Neural cell (in vitro differentiated cells): ENCODE data around the gene GSTA5. TPM values are rescaled to one million over a fixed set of nuclear protein-coding genes. Genes with fewer than 3 reads are reported as not detected.

Experiments used
- H2AFZ ChIP-seq: fragments of 200-600, 300-800 bp; sonication (generic), shearing (Covaris generic); 2 replicates; pipeline ENCODE4 v1.6.0; 2014; ENCODE audit warnings: low read depth, mild to moderate bottlenecking, antibody characterized with exemption, low read length, moderate library complexity
- H3F3A ChIP-seq: fragments of 200-600 bp; shearing (Covaris generic); 2 replicates; pipeline ENCODE4 v1.6.1; 2016; ENCODE audit warnings: mild to moderate bottlenecking, moderate library complexity, mixed read lengths, antibody characterized with exemption, low read length; ENCODE audit not compliant: insufficient read depth, poor library complexity, severe bottlenecking
- H3K27ac ChIP-seq: fragments of 200-600, 300-800 bp; sonication (generic), shearing (Covaris generic); 2 replicates; pipeline ENCODE4 v1.5.1; 2014; ENCODE audit warnings: mild to moderate bottlenecking, low read length, moderate library complexity
- H3K27me3 ChIP-seq: fragments of 300-800, 200-600 bp; sonication (generic), shearing (Covaris generic); 2 replicates; pipeline ENCODE4 v1.6.0; 2014; ENCODE audit warnings: mild to moderate bottlenecking, low read depth, low read length, moderate library complexity; ENCODE audit not compliant: insufficient read depth
- H3K36me3 ChIP-seq: fragments of 300-800, 200-600 bp; sonication (generic), shearing (Covaris generic); 2 replicates; pipeline ENCODE4 v1.5.1; 2014; ENCODE audit warnings: mild to moderate bottlenecking, antibody characterized with exemption, low read length, moderate library complexity; ENCODE audit not compliant: insufficient read depth
- H3K4me2 ChIP-seq: fragments of 300-800, 200-600 bp; sonication (generic), shearing (Covaris generic); 2 replicates; pipeline ENCODE4 v1.6.0; 2014; ENCODE audit warnings: mild to moderate bottlenecking, low read length
- H3K4me3 ChIP-seq: fragments of 300-800, 200-600 bp; sonication (generic), shearing (Covaris generic); 2 replicates; pipeline ENCODE4 v1.5.1; 2014; ENCODE audit warnings: mild to moderate bottlenecking, low read length, moderate library complexity
- H3K79me2 ChIP-seq: fragments of 200-600 bp; shearing (Covaris generic); replicated peaks from 2 replicates; pipeline ENCODE4 v1.6.0; 2014; ENCODE audit warnings: mild to moderate bottlenecking, low read length, moderate library complexity; ENCODE audit not compliant: insufficient read depth
- H3K9ac ChIP-seq: fragments of 300-800, 200-600 bp; sonication (generic), shearing (Covaris generic); 2 replicates; pipeline ENCODE4 v1.6.1; 2016; ENCODE audit warnings: mild to moderate bottlenecking, low read length, mixed read lengths
- H3K9me2 ChIP-seq: fragments of 200-600 bp; shearing (Covaris generic); 2 replicates; pipeline ENCODE4 v1.6.1; 2016; ENCODE audit warnings: mild to moderate bottlenecking, low read length, mixed read lengths; ENCODE audit not compliant: insufficient read depth
- H3K9me3 ChIP-seq: fragments of 200-600, 300-800 bp; sonication (generic), shearing (Covaris generic); 2 replicates; pipeline ENCODE4 v1.6.1; 2016; ENCODE audit warnings: mild to moderate bottlenecking, mixed run types, low read length, moderate library complexity, mixed read lengths
- H4K20me1 ChIP-seq: fragments of 200-600 bp; shearing (Covaris generic); 2 replicates; pipeline ENCODE4 v1.6.1; 2016; ENCODE audit warnings: mild to moderate bottlenecking, mixed run types; ENCODE audit not compliant: insufficient read depth
- CTCF ChIP-seq: fragments of 450-650 bp; IDR thresholded peaks from 2 replicates; pipeline ENCODE4 v1.5.1; 2014; ENCODE audit warnings: antibody characterized with exemption, mild to moderate bottlenecking, moderate library complexity; ENCODE audit not compliant: poor library complexity, severe bottlenecking
- EP300 ChIP-seq: fragments of 450-650 bp; conservative IDR thresholded peaks from 2 replicates; pipeline ENCODE4 v1.6.1; 2014; ENCODE audit warnings: antibody characterized with exemption, mild to moderate bottlenecking, moderate library complexity; ENCODE audit not compliant: poor library complexity, severe bottlenecking
- EZH2 ChIP-seq: fragments of 200-600, 300-800 bp; shearing (Covaris generic), sonication (generic); IDR thresholded peaks from 2 replicates; pipeline ENCODE4 v1.6.1; 2014; ENCODE audit warnings: antibody characterized with exemption, low read length, borderline replicate concordance, mild to moderate bottlenecking; ENCODE audit not compliant: insufficient read depth, poor library complexity, severe bottlenecking
- MXI1 ChIP-seq: fragments of 450-650 bp; conservative IDR thresholded peaks from 2 replicates; pipeline ENCODE4 v1.6.1; 2014; ENCODE audit warnings: antibody characterized with exemption, mild to moderate bottlenecking; ENCODE audit not compliant: poor library complexity, severe bottlenecking
- POLR2AphosphoS5 ChIP-seq: IDR thresholded peaks from 2 replicates; pipeline ENCODE4 v1.6.1; 2012
- RAD21 ChIP-seq: fragments of 450-650 bp; conservative IDR thresholded peaks from 2 replicates; pipeline ENCODE4 v1.6.1; 2014; ENCODE audit warnings: antibody characterized with exemption, mild to moderate bottlenecking, moderate library complexity
- REST ChIP-seq: IDR thresholded peaks from 2 replicates; pipeline ENCODE4 v1.6.1; 2012; ENCODE audit warnings: borderline replicate concordance
- SMC3 ChIP-seq: fragments of 450-650 bp; conservative IDR thresholded peaks from 2 replicates; pipeline ENCODE4 v1.6.1; 2014; ENCODE audit warnings: antibody characterized with exemption, mild to moderate bottlenecking, moderate library complexity; ENCODE audit not compliant: poor library complexity
- TAF1 ChIP-seq: IDR thresholded peaks from 2 replicates; pipeline ENCODE4 v1.6.1; 2012; ENCODE audit warnings: low read depth
- polyA plus RNA-seq: library from polyadenylated mRNA; depleted of rRNA; stranded (reverse); fragments of >200 nt; gene quantifications from 2 replicates; pipeline ENCODE4 v1.2.3, GENCODE V29; 2014

The GSTA5 gene
- polyA plus RNA-seq, 1 donor from 2014 or later: not detected

GRCh38 chr6:52849137-52849536 lies 8.5 kb upstream of the GSTA5 start:
- Histone ChIP-seq H3K36me3 (no peaks in the 10 kb centered on the region), H4K20me1 (no peaks in the 10 kb centered on the region), H2AFZ (no peak overlapping the region), H3K79me2 (no peaks in the 10 kb centered on the region), H3K9me3 (no peaks in the 10 kb centered on the region), H3F3A (no peaks in the 10 kb centered on the region), H3K27me3 (no peaks in the 10 kb centered on the region), H3K4me2 (no peak overlapping the region), H3K9me2 (no peaks in the 10 kb centered on the region), H3K4me3 (no peak overlapping the region), H3K27ac (no peak overlapping the region), H3K9ac (no peak overlapping the region)
- TF ChIP-seq POLR2AphosphoS5 (no peak), CTCF (no peak), REST (no peak), RAD21 (no peak), MXI1 (no peak), EP300 (no peak), EZH2 (no peak), TAF1 (no peak), SMC3 (no peak)

GRCh38 chr6:52846002-52846401 lies 5.4 kb upstream of the GSTA5 start:
- no peak for TF ChIP-seq MXI1
- no peak for TF ChIP-seq CTCF
- TF ChIP-seq TAF1: no peak
- TF ChIP-seq SMC3: no peak
- no peak for TF ChIP-seq REST
- TF ChIP-seq EP300: no peak
- TF ChIP-seq EZH2: no peak
- TF ChIP-seq POLR2AphosphoS5: no peak
- H3K9ac ChIP-seq: no peak overlapping the region
- no peak overlapping the region for H2AFZ ChIP-seq
- H3K27me3 ChIP-seq: no peaks in the 10 kb centered on the region
- H3K9me3 ChIP-seq: no peaks in the 10 kb centered on the region
- no peaks in the 10 kb centered on the region for H3K9me2 ChIP-seq
- no peaks in the 10 kb centered on the region for H3K36me3 ChIP-seq
- H3K79me2 ChIP-seq: no peaks in the 10 kb centered on the region
- no peaks in the 10 kb centered on the region for H4K20me1 ChIP-seq
- no peak overlapping the region for H3K27ac ChIP-seq
- no peaks in the 10 kb centered on the region for H3F3A ChIP-seq
- H3K4me2 ChIP-seq: no peak overlapping the region
- H3K4me3 ChIP-seq: no peak overlapping the region
